HL-60 (cell line): ENCODE data around the gene TCEANC2.

Experiments used
- POLR2AphosphoS5 ChIP-seq: IDR thresholded peaks from 2 replicates; pipeline ENCODE4 v1.6.1; 2012; ENCODE audit warnings: low read depth
- TF ChIP-seq, protein P1 (sequence below): IDR thresholded peaks from one replicate; pipeline ENCODE4 v1.5.1; 2011; ENCODE audit warnings: low read length, control low read depth, inconsistent platforms; ENCODE audit not compliant: insufficient read depth
- TF ChIP-seq, protein P2 (sequence below): IDR thresholded peaks from 2 replicates; pipeline ENCODE4 v1.6.1; 2012; ENCODE audit warnings: low read depth; ENCODE audit not compliant: insufficient replicate concordance

DNA sequence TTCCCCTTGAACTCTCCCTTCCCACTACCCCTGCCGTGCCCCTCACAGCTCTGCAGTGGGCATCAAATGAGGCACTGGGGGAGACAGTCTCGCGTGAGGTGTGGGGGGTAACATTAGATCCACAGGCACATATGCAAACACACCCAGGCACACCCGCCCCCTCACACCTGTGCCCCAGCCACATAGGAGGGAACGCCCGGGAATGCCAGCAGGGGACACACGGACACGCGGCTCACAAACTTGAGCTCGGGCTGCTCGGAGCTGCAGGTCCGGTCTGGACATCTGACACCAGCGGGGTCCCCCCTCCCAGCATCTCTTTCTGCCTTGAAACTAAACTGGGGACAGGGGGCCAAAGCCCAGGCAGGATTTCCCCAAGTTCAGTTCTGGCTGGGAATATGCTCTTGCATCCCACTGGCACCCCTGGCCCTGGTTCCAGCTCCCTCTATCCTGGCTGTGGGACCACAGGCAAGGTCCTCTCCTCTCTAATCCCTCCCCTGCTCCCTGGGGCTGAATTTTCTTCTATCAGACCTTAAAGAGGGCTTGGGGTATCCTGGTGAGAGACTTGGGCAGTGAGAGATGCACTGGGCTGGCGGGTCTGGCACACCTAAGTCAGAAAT lies 68.8 kb downstream of the TCEANC2 start:
- TF ChIP-seq, protein P1, sequence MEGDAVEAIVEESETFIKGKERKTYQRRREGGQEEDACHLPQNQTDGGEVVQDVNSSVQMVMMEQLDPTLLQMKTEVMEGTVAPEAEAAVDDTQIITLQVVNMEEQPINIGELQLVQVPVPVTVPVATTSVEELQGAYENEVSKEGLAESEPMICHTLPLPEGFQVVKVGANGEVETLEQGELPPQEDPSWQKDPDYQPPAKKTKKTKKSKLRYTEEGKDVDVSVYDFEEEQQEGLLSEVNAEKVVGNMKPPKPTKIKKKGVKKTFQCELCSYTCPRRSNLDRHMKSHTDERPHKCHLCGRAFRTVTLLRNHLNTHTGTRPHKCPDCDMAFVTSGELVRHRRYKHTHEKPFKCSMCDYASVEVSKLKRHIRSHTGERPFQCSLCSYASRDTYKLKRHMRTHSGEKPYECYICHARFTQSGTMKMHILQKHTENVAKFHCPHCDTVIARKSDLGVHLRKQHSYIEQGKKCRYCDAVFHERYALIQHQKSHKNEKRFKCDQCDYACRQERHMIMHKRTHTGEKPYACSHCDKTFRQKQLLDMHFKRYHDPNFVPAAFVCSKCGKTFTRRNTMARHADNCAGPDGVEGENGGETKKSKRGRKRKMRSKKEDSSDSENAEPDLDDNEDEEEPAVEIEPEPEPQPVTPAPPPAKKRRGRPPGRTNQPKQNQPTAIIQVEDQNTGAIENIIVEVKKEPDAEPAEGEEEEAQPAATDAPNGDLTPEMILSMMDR: no peak
- TF ChIP-seq POLR2AphosphoS5: no peak
- TF ChIP-seq, protein P2, sequence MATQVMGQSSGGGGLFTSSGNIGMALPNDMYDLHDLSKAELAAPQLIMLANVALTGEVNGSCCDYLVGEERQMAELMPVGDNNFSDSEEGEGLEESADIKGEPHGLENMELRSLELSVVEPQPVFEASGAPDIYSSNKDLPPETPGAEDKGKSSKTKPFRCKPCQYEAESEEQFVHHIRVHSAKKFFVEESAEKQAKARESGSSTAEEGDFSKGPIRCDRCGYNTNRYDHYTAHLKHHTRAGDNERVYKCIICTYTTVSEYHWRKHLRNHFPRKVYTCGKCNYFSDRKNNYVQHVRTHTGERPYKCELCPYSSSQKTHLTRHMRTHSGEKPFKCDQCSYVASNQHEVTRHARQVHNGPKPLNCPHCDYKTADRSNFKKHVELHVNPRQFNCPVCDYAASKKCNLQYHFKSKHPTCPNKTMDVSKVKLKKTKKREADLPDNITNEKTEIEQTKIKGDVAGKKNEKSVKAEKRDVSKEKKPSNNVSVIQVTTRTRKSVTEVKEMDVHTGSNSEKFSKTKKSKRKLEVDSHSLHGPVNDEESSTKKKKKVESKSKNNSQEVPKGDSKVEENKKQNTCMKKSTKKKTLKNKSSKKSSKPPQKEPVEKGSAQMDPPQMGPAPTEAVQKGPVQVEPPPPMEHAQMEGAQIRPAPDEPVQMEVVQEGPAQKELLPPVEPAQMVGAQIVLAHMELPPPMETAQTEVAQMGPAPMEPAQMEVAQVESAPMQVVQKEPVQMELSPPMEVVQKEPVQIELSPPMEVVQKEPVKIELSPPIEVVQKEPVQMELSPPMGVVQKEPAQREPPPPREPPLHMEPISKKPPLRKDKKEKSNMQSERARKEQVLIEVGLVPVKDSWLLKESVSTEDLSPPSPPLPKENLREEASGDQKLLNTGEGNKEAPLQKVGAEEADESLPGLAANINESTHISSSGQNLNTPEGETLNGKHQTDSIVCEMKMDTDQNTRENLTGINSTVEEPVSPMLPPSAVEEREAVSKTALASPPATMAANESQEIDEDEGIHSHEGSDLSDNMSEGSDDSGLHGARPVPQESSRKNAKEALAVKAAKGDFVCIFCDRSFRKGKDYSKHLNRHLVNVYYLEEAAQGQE: no peak
